ENCODE data around the gene RBM12.
A peak's percentile ranks its signal among the peaks of the same experiment; 100 is the strongest.

DNA sequence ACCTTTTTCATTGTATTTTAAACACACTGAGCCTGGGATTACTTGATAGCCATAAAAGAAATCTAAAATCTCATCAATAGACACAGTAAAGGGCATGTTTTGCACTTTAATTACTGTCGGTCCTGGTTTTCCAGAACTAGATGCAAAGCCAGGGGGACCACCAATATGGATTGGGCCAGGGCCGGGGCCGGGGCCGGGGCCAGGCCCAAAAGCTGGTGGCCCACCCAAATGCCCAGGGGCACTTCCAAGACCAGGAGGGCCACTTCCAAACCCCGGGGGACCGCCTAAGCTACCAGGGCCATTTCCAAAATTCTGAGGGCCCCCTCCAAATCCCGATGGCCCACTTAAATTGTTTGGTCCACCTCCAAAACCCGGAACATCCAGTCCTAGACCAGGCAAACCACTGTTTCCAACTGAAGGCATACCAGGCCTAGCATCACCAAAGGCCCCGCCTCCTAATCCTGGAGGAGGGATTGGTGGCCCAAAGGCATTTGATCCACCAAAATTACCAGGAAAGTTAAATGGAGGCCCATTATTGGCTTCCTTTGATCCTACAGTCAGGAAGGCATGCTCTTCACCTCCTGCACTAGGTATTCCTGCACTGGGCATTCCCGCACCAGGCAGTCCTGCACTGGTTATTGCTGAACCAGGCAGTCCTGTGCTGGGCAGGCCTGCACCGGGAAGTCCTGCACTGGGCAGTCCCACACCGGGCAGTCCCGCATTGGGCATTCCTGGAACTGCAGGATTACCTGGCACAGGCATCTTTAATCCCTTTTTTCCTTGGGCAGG lies 11.9 kb downstream of the RBM12 start:
- TF ChIP-seq POLR2A (IDR thresholded peaks at IDR 0.05; ENCODE audit: low read depth, low read length) (0 out of 2 replicates have a peak, but pooled peaks have one; percentile 36), TAF1 (IDR thresholded peaks at IDR 0.05; ENCODE audit: low read depth, low read length) (no peak), POLR2AphosphoS5 (IDR thresholded peaks at IDR 0.05; ENCODE audit: low read depth, low read length) (no peak), POU2F2 (IDR thresholded peaks at IDR 0.05; ENCODE audit: low read depth, low read length) (no peak)

Data from GM12891 (cell line).